Kidney tubule cell (primary cell): Measurements from ENCODE around the gene ZNF692.
"Not testable (repeated sequence)": the region's sequence is repeated elsewhere in the genome, so short reads cannot be mapped to it uniquely, and the experiment has no call there.

ENCODE experiments used
- DNase-seq: peaks from one replicate; pipeline ENCODE4 v3.0.0-alpha.2; 2018; ENCODE audit warnings: low spot score

ZNF692 gene

DNA sequence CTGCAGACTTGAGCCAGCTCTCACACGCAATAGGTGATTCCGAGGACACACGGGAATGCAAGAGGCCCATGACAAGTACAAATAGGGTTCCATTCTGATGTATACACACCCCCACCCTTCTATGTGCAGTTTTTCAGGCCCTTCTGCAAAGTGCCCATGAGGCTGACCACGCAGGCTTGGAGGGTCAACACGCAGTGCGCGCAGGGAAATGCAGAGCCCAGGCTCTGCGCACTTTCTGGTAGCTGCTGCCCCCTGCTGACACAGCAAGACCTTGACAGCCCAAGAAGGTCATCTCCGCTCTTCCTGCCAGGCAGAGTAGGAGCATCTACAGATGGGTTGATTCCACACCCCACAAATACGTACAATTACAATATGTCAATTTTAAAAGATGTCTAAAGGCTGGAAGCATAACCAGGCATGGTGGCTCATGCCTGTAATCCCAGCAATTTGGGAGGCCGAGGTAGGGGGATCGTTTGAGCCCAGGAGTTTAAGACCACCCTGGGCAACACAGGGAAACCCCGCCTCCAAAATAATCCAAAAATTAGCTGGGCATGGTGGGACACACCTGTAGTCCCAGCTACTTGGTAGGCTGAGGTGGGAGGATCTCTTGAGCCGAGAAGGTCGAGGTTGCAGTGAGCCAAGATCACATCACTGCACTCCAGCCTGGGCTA, 51.7 kb downstream of the ZNF692 start:
- peak; percentile 65 for DNase-seq

DNA sequence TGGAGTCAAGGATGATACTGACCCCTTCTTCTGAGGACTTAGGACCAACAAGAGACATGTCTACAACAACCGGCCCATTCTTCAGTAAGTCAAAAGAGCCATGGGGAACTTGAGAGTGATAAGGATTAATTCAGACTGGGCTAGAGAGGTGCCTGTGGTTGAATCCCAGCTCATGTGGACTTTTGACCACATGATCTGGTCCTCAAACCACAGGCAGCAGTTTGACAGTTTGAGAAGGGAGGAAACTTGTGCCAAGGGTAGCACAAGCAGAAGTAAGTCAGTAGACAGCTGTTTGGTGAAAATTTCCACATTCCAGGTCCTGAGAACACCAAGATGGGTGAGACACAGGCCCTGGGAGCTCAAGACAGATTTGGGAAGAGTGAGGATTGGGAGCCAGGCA, 53.0 kb downstream of the ZNF692 start:
- DNase-seq: no peak

DNA sequence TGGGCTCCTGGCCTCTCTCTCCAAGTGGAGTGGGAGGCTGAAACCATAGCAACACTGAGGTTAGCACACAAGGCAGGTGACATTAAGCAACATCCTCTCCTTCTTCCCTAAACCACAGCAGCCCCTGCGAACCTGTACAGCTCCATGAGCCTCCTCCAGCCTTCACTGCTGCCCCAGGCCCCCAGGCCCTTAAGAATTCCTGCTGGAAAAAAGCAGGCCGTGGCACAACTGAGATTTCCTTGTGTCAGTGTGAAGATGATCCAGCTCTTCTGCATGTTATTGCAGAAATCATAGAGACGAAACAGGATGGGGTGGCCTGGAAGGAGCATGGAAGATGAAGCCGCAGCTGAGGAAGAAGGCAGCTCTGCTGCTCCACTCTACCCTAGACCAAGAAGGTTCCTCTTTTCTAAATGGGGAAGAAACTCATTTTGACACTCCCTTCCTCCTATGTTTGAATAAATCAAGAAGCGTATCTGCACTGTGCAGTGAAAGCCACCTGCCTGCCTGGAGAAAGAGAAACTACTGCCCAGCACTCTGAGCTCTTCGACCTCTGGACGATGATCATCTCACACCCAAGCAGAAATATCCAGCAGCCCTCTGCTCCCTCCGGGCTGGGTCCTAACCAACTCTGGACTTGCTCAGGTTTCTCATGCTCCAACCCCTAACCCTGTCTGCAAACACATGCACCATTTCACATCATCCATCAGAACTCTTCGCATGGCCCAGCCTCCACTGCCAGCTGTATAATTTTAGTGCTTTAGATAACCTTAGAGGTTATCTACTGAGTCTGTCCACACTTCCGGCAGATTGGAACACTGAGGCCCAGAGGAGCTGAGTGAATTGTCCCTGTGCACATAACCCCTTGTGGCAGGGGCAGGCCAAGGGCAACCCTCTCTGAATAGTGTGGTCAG, 53.9 kb downstream of the ZNF692 start:
- DNase-seq: no peak

DNA sequence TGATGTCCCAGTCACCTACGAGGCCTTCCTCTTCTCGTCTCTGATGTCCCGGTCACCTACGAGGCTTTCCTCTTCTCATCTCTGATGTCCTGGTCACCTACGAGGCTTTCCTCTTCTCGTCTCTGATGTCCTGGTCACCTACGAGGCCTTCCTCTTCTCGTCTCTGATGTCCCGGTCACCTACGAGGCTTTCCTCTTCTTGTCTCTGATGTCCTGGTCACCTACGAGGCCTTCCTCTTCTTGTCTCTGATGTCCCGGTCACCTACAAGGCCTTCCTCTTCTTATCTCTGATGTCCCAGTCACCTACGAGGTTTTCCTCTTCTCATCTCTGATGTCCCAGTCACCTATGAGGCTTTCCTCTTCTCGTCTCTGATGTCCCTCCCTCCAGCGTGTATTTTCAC, 55.4 kb downstream of the ZNF692 start:
- DNase-seq: not testable (repeated sequence)

DNA sequence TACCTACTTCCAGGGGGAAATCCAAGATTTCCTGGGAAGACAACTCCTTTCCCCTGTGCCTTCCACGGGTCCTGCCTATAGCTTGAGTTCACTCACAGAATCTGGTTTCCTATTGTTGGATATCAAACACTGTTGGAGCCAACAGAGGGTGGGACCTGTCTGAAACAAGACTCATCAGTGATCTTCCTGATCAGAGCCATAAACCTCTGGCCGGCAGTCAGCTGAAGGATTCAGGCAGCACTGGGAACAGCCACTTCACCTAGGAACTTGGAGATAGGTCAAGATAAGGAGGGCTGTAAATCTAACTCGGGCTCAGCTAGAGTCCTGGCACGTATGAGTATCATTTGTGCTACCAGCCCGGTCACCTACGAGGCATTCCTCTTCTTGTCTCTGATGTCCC, 56.4 kb downstream of the ZNF692 start:
- no peak for DNase-seq

DNA sequence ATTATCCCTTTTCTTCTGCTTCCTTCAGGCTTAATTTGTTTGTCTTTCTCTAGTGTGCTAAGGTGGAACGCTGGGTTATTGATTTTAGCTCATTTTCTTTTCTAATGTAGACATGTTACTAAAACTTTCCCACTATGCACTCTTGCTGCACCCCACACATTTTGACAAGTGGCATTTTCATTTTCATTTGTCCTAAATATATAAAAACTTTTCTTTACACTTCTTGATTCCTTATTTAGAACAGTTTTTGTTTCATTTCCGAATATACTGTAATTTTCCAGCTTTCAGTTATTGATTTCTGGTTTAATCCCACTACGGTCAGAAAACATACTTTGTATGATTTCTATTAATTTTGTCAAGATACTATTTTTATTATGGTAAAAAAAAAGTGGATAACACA, 58.4 kb downstream of the ZNF692 start:
- DNase-seq: no peak
